Limb (tissue), 2 donors: ENCODE results near the gene ZDBF2.
"Not testable (repeated sequence)": the region's sequence is repeated elsewhere in the genome, so short reads cannot be mapped to it uniquely, and the experiment has no call there.

Experiments
- DNase-seq, 2 donors: peaks; one replicate each; pipeline ENCODE4 v3.0.0-alpha.2; 2016; ENCODE audit errors: extremely low spot score in 2 of 2

The ZDBF2 gene

DNA sequence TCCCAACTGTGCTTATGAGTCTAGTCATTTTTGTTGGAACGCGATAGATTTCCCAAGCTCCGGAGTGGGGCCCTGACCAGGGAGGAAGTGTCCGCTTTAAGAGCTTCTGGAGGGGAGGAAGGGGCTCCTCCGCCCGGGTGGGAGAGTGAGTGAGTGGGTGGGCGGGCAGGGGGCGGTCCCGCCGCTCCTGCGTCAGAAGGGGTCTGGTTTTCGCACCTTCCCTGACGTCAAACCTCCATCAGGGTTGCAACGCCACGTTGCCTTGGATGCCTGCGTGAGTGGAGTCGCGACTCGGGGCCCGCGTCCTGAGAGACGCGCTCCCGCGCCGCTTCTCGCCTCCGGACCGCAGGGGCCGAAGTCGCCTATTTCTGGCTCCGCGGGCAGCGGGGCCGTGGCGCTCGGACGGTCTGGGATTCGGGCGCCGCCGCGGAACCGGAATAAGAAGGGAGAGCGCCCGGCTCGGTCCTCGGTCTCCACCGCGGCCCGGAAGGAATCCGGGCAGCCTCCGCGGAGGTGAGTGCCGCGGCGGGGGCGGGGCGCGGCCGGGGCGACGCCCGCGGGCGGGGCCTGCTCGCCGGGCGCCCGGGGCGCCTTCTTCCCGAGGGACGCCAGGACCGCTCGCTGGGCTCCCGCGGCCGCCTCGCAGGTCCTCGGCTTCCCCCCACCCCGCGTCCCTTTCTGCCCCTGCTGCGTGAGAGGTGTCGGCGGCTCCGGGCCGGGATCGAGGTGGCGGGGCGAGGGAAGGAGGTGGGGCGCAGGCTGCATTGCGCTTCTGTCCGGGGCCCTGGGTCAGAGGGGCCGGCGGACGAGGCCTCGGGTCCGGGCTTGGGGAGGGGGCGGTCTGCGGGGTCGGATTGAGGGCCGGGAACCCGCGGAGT, at the start of gene ZDBF2:
Gene ZDBF2, plus strand, starts transcription at position 230 of the 878 bp plus-strand sequence. CDS start 7,187 bp downstream, outside the sequence.
- DNase-seq, result peak; percentile 70 to 88

DNA sequence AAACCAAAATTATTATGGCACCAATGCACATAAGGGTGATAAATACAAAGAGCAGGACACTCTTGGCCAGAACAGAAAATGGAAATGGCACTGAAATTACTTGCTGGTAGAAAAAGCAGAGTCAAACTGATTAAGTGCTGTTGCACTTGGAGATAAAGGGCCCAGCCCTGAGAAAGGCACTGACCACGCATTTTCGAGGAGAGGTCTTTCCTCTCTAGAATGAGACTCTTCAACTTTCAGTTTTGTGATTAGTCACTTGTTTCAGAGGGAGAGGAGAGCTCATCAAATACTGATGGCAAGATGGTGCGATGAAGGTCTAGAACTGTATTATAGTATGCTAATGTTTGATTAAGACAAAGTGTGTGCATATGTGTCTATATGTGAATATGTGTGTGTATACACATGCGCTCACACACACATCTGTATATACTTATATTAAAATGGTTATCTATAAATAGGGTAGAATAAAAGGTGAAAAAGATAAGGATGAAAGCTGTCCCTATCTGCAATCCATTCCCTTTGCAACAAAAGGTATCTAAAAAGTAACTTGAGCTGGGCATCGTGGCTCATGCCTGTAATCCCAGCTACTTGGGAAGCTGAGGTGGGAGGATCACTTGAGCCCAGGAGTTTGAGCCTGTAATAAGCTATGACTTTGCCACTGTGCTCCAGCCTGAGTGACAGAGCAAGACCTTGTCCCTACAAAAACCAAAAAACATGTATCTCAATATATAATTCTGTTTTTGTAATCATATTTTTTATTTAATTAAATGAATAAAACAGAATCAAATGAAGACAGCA, 48.8 kb upstream of the ZDBF2 start:
- no peak for DNase-seq

DNA sequence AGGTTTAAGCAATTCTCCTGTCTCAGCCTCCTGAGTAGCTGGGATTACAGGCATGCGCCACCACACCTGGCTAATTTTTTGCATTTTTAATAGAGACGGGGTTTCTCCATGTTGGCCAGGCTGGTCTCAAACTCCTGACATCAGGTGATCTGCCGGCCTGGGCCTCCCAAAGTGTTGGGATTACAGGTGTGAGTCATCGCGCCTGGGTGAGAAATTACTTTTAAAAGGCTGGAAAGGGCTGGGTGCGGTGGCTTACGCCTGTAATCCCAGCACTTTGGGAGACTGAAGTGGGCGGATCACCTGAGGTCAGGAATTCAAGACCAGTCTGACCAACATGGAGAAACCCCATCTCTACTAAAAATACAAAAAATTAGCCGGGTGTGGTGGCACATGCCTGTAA, 45.8 kb upstream of the ZDBF2 start:
- not testable (repeated sequence) for DNase-seq

DNA sequence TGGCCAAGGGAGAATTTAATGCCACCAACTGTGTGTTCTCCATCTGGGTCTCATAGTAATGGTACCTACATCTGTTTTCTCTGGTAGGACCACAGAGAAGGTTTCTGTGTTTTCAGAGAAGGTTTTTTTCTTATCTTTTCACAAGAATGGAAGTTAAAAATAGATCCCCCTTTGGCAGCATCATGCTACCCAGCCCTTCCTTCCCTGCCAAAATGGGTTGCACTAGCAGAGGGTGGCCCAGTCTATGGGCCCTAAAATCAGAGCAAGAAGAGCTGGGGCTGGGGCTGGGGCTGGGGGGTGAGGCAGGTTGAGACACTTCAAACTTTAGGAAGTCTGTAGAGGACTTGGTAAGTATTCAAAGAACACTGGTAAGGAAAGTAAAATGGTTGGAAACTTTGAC, 44.8 kb upstream of the ZDBF2 start:
- no peak for DNase-seq

DNA sequence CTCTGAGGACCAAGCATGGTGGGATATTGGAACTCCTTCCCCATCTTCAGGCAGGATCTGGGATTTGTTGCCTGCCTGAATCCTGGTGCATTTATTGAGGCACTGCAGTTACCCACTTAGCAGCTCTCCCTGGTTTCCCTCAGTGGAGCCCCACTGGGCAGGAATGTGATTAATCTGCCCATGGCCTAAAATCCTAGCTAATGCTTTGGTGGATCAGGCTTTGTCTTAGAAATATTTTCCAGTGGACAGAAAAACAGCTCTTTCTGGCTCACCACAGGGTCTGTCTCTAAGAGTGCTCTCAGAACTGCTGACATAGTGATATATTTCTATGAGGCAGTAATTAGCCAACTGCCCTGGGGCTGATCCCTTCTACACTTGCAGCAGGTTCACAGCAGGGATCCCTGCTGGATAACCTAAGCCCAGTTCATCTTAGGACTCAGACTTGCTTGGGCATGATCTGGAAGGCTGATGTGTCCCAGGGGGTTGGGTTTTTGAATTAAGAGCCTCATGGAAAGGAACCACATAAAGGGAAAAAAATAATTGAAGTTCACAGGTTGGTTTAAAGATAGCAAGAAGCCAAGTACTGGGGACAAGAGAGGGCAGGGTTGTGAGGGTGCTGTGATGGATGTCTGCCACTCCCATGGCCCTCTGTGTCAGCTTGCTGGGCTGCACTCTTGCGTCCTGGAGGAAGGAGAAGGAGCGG, 44.3 kb upstream of the ZDBF2 start:
- no peak for DNase-seq

DNA sequence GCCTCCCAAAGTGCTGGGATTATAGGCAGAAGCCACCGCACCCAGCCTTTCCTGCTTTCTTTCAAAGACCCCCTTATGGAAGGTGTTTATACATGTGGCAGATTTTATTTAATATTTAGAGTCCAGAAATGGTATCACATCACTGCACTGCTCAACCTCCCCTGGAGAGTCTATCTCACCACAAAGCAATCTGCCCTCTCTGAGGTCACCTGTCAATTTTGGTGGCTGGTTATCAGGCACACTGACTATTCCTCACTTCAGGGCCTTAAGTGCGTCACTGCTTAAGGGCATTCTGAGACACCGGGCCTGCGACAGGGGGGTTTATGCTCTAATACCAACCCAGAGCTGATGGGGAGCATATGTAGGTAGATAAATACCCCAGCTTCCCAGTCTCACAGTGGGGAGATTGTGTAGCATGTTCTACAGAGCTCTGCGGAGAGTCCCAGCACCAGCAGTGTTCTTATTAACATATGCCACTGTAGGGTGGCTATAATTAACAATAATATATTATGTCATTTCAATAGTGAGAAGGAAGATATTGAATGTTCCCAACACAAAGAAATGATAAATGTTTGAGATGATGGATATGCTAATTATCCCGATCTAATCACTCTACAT, 42.7 kb upstream of the ZDBF2 start:
- DNase-seq, result no peak

DNA sequence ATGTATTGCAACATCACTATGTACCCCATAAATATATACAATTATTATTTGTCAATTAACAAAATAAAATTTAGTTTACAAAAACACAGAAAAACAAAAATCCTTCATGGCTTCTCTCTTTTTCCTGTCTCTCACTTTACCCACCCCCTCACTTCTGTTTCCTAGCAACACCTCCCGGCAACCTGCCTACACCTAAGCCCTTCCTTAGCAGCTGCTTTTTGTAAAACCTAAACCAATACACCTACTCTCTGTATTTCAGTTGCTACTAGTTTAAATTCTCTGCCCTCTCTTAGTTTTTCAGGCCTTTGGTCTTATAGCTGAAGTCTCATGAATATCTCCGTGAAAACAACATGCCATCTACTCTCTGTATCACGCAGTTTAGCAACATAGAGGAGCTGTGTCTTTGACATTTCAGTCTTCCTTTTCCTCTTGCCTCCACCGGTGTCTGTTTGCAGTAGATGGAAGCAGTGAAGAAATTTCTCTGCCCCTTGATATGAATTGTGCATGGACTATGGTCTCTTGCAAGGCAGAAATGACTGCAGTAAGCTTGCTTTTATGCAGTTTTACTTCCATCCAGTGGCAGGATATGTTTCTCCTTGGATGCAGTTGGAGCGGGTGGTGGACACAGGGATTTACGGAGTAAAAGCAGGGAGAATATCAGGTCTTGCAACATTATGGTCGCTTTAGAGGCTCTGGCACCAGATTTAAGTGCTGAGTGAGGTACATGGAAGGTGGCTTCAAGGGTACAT, 42.0 kb upstream of the ZDBF2 start:
- no peak for DNase-seq

DNA sequence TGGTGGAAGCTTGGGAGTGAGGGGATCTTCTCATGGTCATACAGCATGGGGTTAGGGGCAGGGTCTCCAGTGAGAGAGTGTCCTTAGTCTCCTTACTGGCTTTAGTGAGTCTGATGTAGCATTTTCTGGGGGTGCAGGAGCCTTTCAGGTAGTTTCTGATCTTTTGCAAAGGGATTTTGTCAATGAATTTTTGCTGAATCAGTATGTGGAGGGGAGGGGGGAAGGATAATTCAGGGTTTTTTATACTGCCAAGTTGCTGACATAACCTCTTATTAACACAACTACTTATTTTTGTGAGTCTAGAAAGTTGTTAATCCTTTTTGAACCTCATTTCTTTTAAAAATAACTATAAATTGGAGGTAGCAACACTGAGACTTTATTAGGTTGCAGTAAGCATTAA, 35.3 kb upstream of the ZDBF2 start:
- DNase-seq, result no peak

DNA sequence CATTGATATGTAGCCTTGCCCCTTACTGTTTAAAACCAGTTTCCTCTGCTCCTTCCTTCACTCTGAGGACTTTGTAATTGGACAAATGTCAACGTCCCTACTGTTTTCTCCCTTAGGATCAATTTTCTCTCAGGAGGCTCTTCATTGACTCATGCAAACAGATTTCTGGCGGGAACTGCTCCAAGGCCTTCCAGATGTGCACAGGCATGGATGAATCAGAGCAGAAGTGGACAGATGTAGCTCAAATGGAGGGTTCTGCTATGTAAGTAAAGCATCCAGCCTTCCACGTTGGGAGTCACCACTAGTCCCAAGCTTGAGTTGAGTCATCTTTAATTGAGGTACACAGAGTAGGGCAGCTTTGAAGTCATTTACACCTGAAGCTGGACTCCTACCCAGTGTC, 34.1 kb upstream of the ZDBF2 start:
- no peak for DNase-seq

DNA sequence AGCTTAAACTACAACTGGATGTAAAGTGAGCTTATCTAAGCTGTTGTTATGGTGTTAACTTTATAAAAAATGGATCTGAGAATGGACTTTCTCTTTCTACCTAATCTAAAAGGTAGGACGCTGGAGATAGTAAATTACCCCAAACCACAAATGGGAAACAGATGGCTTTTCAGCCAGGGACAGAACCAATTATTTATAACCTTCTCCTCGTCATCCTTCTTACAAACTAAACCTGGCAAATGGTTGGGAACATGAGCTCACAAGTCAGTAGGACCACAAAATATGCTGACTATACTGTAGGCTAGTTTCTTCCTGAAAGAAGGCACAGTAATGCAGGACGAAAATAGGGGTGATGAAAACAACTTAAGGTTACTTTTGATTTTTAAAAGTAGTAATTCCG, 32.7 kb upstream of the ZDBF2 start:
- DNase-seq, result no peak

DNA sequence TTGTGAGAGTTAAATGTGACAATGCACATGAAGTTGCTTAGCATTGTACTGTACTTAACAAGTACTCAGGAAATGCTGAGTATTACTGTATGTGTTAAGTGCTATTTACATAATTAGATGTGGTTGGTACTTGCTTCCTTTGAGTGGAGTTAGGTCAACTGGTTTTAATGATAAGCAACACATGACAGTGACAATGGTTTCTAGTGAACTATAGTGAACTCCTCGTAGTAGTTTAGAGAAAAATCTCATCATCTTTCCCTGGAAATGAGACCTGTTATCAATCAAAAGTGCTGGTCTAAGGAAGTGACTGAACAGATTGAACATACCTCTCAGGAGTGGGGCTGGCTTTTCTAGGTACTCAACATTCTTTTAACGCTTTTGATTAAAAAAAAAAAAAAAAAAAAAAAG, 29.2 kb upstream of the ZDBF2 start:
- no peak for DNase-seq

DNA sequence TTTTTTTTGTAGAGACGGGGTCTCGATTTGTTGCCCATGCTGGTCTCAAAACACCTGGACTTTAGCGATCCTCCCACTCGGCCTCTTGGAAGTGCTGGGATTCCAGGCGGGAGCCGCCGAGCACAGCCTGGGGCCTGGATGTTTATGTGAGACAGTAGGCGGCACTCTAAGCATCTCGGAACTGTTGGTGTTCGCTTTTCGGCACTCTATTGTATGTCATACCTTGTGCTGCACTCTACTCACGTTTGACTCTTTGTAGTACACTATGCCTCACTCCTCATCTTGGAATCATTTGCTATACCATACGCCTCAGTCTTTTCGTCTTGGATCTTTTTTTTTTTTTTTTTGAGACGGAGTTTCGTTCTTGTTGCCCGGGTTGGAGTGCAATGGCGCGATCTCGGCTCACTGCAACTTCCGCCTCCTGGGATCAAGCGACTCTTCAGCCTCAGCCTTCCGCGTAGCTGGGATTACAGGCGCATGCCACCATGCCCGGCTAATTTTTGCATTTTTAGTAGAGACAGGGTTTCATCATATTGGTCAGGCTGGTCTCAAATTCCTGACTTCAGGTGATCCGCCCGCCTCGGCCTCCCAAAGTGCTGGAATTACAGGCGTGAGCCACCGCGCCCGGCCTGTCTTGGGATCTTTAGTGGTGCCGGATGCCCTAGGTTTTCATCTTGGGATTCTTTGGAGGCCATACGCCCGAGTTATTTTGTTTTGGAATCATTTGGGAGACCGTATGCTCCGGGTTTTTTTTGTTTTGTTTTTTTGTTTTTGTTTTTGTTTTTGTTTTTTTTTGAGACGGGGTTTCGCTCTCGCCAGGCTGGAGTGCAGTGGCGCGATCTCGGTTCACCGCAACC, 24.2 kb upstream of the ZDBF2 start:
- no peak for DNase-seq

DNA sequence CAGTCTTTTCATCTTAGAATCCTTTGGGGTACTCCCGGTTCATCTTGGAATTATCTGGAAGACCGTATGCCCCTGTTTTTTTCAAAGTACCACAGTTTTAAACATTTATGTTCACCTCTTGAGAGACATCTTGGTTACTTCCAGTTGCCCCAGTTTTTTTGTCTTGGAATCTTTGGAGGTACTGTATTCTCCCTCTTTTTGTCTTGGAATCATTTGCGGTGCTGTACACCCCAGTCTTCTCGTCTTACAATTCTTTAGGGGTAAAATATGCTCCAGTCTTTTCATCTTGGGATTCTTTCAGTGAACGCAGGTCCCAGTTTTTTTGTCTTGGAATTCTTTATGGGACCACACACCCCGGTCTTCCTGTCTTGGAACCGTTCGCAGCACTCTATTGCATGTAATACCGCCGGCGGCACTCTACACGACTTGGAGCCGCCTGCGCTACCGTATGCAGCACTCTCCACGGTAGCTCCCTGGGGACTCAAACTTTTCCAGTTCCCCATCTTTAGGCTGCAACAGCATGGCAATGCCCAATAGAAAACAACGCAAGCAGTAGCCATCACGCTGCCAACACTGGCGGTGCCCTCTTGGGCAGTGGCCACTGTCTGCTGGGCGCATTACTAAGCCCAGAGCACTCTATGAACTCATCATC, 21.2 kb upstream of the ZDBF2 start:
- no peak for DNase-seq

DNA sequence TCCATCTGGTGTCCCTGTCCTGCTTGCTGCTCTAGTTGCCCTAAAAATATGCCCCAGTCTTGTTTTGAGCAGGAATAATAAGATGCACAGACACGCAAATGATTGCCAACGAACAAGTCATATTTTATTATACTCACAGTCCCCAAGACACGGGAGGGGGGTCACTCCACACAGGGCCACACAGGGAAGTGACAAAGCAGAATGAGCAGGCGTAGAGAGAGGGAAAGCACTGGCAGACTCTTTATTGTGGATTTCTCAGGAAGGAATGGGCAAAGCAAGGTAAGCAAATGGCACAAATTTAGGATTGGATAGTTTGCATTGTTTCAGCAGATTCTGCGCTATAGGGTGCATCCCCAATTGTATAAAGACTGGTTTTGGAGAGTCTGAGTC, 20.7 kb upstream of the ZDBF2 start:
- no peak for DNase-seq

DNA sequence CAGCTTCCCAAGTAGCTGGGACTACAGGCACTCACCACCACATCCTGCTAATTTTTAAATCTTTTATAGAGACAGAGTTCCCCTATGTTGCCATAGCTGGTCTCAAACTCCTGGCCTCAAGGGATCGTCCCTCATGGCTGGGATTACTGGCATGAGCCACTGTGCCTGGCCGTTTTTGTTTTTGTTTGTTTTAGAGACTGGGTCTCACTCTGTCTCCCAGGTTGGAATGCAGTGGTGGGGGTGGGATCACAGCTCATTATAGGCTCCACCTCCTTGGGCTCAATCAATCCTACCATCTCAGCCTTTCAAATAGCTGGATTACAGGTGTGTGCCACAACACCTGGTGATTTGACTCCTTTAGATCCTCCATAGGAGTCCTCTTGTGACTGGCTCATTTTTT, 19.5 kb upstream of the ZDBF2 start:
- no peak for DNase-seq

DNA sequence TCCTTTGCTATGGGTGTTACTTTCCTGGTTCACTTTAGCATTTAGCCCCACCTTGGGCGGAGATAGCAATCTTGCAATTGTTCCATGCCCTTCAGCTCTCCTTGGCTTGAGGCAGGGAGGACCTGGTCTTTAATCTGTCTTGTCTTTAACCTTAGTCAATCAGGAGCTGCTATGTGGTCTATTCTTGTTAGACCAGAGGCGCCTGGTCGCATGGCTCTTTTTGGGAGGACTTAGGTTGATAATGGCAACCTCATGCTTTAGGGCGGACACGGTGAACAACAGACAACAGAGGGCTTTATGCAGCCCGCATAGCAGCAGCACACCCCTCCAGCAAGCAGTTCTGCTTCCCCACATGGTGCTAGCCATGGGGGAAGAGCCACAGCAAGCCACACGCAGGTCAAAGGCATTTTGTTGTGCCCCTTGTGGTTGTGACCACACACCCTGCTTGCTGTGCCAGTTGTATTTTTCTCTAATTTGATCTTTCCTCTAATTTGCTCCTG, 17.7 kb upstream of the ZDBF2 start:
- DNase-seq, result no peak

DNA sequence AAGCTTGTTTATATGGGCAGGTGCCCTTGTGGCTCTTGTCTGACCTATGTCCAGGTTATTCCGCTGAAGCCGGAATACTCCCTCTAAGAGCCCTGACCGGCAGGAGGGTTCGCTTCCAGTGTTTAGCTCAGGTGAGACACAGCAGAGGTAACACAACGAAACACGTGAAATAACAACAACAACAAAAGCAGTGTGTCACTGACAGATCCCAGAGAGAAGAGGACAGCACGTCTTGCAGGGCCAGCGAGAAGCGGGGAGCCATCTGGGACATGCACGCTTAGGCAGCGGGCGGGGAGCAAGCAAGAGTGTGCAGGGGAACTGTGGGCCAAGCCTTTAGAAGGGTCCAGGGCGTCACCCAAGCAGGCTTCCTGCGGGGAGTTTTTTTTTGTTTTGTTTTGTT, 17.1 kb upstream of the ZDBF2 start:
- no peak for DNase-seq

DNA sequence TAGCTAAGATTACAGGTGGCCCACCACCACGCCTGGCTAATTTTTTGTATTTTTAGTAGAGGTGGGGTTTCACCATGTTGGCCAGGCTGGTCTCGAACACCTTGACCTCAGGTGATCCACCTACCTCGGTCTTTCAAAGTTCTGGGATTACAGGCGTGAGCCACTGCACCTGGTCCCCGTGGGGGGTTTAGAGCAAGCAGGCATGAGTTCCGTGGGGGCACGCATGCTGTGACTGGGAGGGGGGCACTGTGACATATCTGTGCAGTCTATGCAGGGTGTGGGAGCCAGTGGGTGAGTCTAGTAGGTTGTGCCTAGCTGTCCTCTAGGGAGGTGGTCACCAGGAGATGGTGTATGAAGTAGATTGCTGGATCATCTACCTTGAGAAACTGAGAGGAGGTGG, 16.6 kb upstream of the ZDBF2 start:
- no peak for DNase-seq

DNA sequence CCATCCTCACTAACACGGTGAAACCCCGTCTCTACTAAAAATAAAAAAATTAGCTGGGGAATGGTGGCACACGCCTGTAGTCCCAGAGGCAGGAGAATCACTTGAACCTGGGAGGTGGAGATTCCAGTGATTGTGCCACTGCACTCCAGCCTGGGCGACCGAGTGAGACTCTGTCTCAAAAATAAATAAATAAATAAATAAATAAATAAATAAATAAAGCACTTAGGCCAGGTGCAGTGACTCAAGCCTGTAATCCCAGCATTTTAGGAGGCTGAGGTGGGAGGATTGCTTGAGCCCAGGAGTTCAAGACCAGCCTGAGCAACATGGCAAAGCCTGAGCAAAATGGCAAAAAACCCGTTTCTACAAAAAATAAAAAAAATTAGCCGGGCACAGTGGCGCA, 15.8 kb upstream of the ZDBF2 start:
- not testable (repeated sequence) for DNase-seq
